Skeletal muscle tissue (tissue), 4 donors: ENCODE results near the gene TMEM238L. TPM values are rescaled to one million over a fixed set of nuclear protein-coding genes. Genes with fewer than 3 reads are reported as not detected.

ENCODE experiments used
- H3K27ac ChIP-seq: one replicate; pipeline ENCODE4 v1.7.0; 2013; ENCODE audit warnings: mild to moderate bottlenecking, low read depth, low read length, inconsistent platforms
- H3K27me3 ChIP-seq, 3 donors: one replicate each; pipeline ENCODE4 v1.7.0; 2013; ENCODE audit warnings: low read length in 3 of 3; ENCODE audit not compliant: control insufficient read depth in 3 of 3, insufficient read depth in 3 of 3
- H3K36me3 ChIP-seq, 3 donors: one replicate each; pipeline ENCODE4 v1.7.0; 2013; ENCODE audit warnings: low read length in 3 of 3; ENCODE audit not compliant: control insufficient read depth in 3 of 3, insufficient read depth in 3 of 3
- H3K4me1 ChIP-seq, 3 donors: one replicate each; pipeline ENCODE4 v1.7.0; 2013; ENCODE audit warnings: low read length in 3 of 3, mild to moderate bottlenecking in 3 of 3; ENCODE audit not compliant: control insufficient read depth in 3 of 3, insufficient read depth in 3 of 3
- H3K4me3 ChIP-seq, 3 donors: one replicate each; pipeline ENCODE4 v1.7.0; 2013; ENCODE audit warnings: low read length in 3 of 3
- H3K9ac ChIP-seq, 3 donors: one replicate each; pipeline ENCODE4 v1.7.0; 2013; ENCODE audit warnings: low read length in 3 of 3, mild to moderate bottlenecking in 3 of 3, moderate library complexity in 2 of 3, low read depth in 1 of 3
- H3K9me3 ChIP-seq, 3 donors: one replicate each; pipeline ENCODE4 v1.7.0; 2013; ENCODE audit warnings: low read length in 3 of 3; ENCODE audit not compliant: control insufficient read depth in 3 of 3
- total RNA-seq: library from RNA; depleted of rRNA; stranded (reverse); fragments of >200 nt; gene quantifications from one replicate; pipeline ENCODE4 v1.2.3, GENCODE V29; 2014
- donor health status: Osteomylitis.

Gene TMEM238L
- total RNA-seq, 1 donor from 2014 or later, result not detected

DNA sequence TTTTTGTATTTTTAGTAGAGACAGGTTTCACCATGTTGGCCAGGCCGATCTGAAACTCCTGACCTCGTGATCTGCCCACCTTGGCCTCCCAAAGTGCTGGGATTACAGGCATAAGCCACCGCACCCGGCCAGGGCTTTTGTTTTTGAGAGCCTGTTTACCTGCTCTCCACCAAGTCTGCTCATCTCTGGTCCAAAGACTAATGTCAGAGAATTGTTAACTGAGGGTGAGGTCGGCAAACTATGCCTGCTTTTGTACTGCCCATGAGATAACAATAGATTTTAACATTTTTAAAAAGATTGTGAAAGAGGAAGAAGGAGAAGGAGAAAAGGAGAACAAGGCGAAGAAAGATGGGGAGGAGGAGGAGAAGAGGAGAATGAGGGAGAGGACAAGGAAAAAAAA lies 26.0 kb downstream of the TMEM238L start:
- Histone ChIP-seq H3K36me3 (no peaks in the 10 kb centered on the region), H3K27ac (no peak overlapping the region), H3K4me3 (no peak overlapping the region), H3K9ac (no peak overlapping the region), H3K4me1 (peaks cover 0 to 3% (median 0%) of the 10 kb centered on the region in 3 donors), H3K9me3 (no peaks in the 10 kb centered on the region), H3K27me3 (no peaks in the 10 kb centered on the region)

DNA sequence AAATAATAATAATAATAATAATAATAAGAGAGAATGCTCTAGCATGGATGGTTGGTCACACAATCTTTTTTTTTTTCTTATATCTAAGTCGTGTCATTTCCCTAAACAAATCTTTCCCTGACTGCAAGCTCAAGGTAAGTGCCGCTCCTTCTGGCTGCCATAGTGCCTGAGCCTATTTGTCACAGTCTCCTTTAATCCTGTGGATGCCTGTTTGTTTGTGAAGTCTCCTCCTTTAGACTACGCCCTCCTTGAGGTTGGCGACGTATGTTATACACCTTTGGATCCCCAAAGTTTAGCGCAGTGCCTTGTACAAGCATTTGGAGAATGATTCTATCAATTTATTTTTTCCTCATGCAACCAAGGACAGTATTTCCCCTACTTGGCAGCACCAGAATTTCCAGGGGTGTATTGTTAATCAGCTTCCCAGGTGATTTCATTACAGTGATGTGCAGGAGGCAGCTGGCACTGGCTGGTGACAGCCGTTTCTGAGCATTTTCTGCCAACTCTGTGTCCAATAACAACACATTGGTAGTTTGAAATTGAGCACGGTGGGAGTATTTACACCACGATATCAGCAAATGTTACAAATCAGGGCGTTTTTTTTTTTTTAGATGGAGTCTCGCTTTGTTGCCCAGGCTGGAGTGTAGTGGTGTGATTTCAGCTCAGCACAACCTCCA lies 26.6 kb downstream of the TMEM238L start:
- Histone ChIP-seq H3K4me1 (peaks cover 0 to 3% (median 0%) of the 10 kb centered on the region in 3 donors), H3K27ac (no peak overlapping the region), H3K27me3 (no peaks in the 10 kb centered on the region), H3K4me3 (no peak overlapping the region), H3K9ac (no peak overlapping the region), H3K9me3 (peaks cover 0 to 2% (median 0%) of the 10 kb centered on the region in 3 donors), H3K36me3 (no peaks in the 10 kb centered on the region)

DNA sequence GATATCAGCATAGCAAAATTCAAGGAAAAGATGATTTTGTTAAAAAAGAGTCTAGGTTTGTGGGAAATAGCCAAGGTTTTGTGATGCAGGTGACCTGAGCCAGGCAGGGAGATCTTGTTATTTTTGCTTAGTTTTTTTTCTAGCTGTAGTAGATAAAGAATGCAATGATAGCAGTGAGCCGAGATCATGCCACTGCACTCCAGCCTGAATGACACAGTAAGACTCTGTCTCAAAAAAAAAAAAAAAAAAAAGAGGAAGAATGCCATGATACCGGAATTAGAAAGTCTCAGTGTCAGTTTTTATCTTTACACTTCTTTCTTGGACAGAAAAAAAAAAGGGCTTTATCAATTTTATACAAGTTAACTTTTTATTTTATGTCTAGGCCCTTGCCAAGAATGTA lies 27.5 kb downstream of the TMEM238L start:
- Histone ChIP-seq H3K4me1 (peaks cover 0 to 3% (median 0%) of the 10 kb centered on the region in 3 donors), H3K36me3 (no peaks in the 10 kb centered on the region), H3K4me3 (no peak overlapping the region), H3K27ac (no peak overlapping the region), H3K9ac (no peak overlapping the region), H3K27me3 (no peaks in the 10 kb centered on the region), H3K9me3 (peaks cover 0 to 2% (median 0%) of the 10 kb centered on the region in 3 donors)

DNA sequence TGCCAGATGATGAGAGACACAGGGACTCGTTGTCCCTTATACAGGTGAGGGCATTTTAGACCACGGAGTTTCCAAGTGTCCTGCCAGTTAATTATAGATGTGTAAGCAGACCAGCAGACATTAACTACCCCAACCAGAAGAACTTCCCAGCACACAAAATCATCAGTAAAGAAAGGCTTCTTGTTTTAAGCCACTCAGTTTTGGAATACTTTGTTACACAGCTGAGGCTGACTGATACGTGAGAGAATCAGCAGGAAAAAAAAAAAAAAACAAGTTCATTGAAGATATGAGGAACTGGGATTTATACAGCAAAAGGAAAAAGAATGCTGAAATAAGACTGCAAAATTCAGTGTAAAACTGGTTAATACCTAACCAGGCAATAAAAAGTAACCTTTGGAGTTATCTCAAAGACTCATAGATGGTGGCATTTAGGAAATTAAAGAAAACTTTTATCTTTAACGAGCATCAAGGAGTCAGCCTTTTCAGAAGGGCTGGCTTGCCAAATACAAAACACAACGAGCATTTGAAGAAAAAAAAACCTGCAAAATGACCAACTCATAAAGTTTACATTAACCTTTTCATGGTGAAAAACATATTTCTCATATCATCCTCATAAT lies 28.1 kb downstream of the TMEM238L start:
- H3K27ac ChIP-seq, result no peak overlapping the region
- no peak overlapping the region for H3K4me3 ChIP-seq
- no peaks in the 10 kb centered on the region for H3K36me3 ChIP-seq
- H3K4me1 ChIP-seq, result peaks cover 0 to 3% (median 0%) of the 10 kb centered on the region in 3 donors
- H3K27me3 ChIP-seq, result no peaks in the 10 kb centered on the region
- H3K9me3 ChIP-seq, result peaks cover 0 to 2% (median 0%) of the 10 kb centered on the region in 3 donors
- H3K9ac ChIP-seq, result no peak overlapping the region

DNA sequence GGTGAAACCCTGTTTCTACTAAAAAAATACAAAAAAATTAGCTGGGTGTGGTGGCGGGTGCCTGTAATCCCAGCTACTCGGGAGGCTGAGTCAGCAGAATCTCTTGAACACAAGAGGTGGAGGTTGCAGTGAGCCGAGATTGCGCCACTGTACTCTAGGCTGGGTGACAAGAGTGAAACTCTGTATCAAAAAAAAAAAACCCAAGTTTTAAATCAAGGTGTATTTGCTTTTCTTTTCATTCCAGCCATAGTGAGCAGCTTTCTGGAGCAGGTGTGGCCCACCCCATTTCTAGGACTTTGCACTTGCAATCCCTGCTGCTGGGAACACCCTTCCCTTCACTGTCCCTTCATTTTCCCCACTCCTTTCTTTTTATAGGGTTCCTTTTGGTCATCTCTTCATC lies 28.8 kb downstream of the TMEM238L start:
- Histone ChIP-seq H3K9ac (no peak overlapping the region), H3K9me3 (peaks cover 0 to 2% (median 0%) of the 10 kb centered on the region in 3 donors), H3K4me3 (no peak overlapping the region), H3K27me3 (no peaks in the 10 kb centered on the region), H3K27ac (no peak overlapping the region), H3K4me1 (peaks cover 0 to 3% (median 0%) of the 10 kb centered on the region in 3 donors), H3K36me3 (no peaks in the 10 kb centered on the region)

DNA sequence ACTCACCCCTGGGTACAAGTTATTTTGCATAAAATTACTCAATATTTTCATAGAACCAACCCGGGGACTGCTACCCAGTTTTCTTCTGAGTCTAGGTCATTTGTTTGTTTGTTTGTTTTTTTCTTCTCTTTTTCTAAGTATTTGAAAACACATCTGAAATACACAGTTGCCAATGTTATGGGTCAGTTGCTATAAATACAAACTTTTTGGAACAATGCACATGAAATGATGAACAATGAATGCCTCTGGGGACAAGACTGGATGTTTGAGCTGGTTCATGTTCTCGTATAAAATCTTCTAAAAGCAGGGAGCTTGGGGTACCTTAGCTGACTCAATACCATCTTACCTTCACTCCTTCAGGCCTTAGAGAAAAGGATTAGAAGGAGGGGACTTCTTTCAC lies 30.5 kb downstream of the TMEM238L start:
- Histone ChIP-seq H3K27me3 (no peaks in the 10 kb centered on the region), H3K4me1 (peaks cover 0 to 6% (median 5%) of the 10 kb centered on the region in 3 donors), H3K9ac (no peak overlapping the region), H3K4me3 (no peak overlapping the region), H3K36me3 (no peaks in the 10 kb centered on the region), H3K9me3 (peaks cover 0 to 2% (median 0%) of the 10 kb centered on the region in 3 donors), H3K27ac (no peak overlapping the region)

DNA sequence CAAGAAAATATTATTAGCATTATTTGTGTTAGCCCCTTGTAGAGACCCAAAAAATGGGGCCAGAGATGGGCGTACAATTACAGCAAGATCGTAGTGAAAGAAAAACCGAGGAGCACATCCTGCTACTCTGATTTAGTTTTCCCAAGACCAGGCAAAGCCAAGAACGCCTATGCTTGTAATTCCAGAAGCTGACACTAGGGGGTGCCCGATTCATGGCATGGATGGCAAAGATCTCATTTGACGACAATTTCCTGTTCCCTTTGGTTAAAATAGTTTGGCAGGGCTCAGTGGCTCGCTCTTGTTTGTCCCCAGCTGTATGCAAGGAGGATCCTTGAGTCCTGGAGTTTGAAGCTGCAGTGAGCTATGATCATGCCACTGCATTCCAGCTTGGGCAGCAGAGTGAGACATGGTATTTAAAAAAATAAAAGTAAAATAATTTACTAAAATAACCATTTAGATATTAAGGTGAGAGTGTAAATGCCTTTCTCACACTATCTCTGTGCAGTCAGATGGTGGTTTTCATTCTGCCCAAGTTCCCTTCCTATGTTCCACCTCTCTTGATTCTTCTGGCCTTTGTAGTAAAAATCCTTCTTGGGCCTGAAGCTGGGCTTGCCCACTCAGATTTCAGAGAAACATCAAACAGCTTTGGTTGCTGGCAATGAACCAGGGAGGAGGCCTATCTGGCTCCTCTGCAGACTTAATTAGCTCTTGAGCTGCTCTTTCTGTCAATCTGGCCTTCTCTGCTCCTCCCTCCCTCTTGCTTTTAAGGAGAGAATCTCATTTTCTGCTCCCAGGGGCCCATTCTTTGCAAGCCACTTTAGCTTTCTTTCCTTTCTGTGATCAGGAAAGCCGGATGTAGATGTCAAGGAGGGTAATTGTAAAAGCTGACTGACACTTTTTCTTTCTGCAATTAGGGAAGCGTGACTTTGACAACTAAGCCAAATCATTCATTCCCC lies 31.2 kb downstream of the TMEM238L start:
- Histone ChIP-seq H3K4me1 (peaks cover 0 to 6% (median 5%) of the 10 kb centered on the region in 3 donors), H3K36me3 (no peaks in the 10 kb centered on the region), H3K27ac (no peak overlapping the region), H3K9me3 (peaks cover 0 to 2% (median 0%) of the 10 kb centered on the region in 3 donors), H3K27me3 (no peaks in the 10 kb centered on the region), H3K9ac (no peak overlapping the region), H3K4me3 (no peak overlapping the region)

DNA sequence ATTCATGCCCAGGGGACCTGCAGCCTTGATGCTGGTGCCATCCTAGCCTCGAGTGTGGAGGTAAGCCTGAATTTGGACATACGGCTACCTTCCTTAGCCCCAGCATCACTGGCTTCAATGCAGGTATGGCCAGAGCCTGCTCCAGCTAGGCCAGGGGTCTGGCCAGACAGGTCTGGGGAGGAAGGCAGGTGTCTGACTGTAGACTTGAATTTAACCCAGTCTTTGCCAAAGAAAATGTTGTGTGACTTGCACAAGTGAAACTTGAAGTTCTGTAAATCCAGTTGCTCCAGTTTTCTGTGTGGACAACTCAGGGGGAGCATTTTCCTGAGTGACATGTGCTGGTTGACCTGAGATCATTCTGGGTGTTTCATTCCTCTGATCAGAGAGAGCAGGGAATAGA lies 32.8 kb downstream of the TMEM238L start:
- Histone ChIP-seq H3K9me3 (peaks cover 0 to 2% (median 0%) of the 10 kb centered on the region in 3 donors), H3K4me1 (peaks cover 0 to 6% (median 5%) of the 10 kb centered on the region in 3 donors), H3K4me3 (no peak overlapping the region), H3K9ac (no peak overlapping the region), H3K27ac (no peak overlapping the region), H3K27me3 (no peaks in the 10 kb centered on the region), H3K36me3 (peaks cover 0 to 4% (median 2%) of the 10 kb centered on the region in 3 donors)

DNA sequence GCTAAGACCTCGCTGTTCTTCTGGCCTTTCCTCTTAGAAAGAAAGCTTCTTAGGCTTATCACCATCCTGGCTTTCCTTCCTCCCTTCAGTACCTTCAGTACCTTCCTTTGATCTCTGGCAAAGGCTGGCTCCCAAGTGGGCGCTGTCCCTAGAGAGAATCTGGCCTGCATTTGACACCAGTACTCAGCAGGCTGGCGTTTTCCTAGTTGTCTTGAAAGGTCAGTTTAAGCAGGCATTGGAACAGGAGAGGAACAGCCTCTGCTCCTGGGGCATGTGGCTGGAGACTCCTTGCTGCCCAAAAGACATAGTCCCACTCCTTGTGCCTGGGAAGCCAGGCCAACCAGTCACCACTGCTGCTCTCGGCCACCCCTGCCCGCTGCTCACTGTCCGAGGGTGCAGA lies 34.1 kb downstream of the TMEM238L start:
- H3K27me3 ChIP-seq, result no peaks in the 10 kb centered on the region
- H3K4me3 ChIP-seq, result no peak overlapping the region
- no peak overlapping the region for H3K27ac ChIP-seq
- H3K9ac ChIP-seq, result no peak overlapping the region
- peaks cover 0 to 6% (median 2%) of the 10 kb centered on the region in 3 donors for H3K36me3 ChIP-seq
- H3K4me1 ChIP-seq, result peaks cover 0 to 6% (median 5%) of the 10 kb centered on the region in 3 donors
- peaks cover 0 to 2% (median 0%) of the 10 kb centered on the region in 3 donors for H3K9me3 ChIP-seq
